Lower leg skin (tissue), 3 donors: ENCODE measurements around the gene ADARB2.

Experiments used
- POLR2A ChIP-seq, 2 donors: fragments of 450-650 bp; IDR thresholded peaks; one replicate each; pipeline ENCODE4 v1.6.1; 2016 to 2017; ENCODE audit warnings: antibody characterized with exemption in 2 of 2, mild to moderate bottlenecking in 1 of 2, moderate library complexity in 1 of 2
- TF ChIP-seq, protein P1 (sequence below), 3 donors: fragments of 450-650 bp; IDR thresholded peaks; one replicate each; pipeline ENCODE4 v1.5.1; 2016; ENCODE audit warnings: antibody characterized with exemption in 3 of 3, mild to moderate bottlenecking in 3 of 3, moderate library complexity in 2 of 3

DNA sequence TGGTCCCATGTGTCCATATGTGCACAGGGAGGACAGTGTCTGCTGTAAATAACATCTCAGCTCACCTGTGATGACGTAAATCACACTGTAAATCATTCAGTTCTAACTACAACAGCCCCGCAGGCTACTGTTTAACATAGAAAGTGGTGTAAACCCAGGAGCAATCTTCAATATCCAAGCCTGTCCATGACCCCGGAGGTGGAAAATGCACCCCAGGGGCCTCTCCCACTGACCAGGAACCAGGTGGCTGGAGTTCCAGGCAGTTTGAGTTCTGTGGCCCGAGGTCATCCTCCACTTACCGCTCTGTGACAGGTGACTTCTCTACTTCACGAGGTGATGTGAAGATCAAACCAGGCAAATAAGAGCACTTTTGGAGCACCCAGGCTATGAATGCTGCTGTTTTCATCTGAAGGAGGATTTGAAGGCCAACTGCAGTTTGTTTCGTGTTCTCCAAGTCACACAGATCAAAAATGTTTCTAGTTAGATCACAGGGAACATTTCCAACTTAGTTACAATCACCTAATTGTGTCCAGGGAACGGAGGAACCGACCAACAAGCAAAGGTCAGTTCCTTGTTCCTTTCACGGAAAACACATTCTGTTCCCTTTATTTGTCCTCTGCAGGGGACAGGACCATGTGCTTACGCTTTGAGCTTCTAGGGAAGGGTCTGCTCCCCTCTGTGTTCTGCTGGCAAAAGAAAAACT is 549.3 kb downstream of the ADARB2 start:
- TF ChIP-seq, protein P1, sequence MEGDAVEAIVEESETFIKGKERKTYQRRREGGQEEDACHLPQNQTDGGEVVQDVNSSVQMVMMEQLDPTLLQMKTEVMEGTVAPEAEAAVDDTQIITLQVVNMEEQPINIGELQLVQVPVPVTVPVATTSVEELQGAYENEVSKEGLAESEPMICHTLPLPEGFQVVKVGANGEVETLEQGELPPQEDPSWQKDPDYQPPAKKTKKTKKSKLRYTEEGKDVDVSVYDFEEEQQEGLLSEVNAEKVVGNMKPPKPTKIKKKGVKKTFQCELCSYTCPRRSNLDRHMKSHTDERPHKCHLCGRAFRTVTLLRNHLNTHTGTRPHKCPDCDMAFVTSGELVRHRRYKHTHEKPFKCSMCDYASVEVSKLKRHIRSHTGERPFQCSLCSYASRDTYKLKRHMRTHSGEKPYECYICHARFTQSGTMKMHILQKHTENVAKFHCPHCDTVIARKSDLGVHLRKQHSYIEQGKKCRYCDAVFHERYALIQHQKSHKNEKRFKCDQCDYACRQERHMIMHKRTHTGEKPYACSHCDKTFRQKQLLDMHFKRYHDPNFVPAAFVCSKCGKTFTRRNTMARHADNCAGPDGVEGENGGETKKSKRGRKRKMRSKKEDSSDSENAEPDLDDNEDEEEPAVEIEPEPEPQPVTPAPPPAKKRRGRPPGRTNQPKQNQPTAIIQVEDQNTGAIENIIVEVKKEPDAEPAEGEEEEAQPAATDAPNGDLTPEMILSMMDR (IDR thresholded peaks at IDR 0.05) = no peak
- no peak for TF ChIP-seq POLR2A (IDR thresholded peaks at IDR 0.05)
